ENCODE results near the gene KCNQ1. TPM values are rescaled to one million over a fixed set of nuclear protein-coding genes. Genes with fewer than 3 reads are reported as not detected.

Gene KCNQ1
- total RNA-seq, 1 experiment from 2014 or later, result not detected

DNA sequence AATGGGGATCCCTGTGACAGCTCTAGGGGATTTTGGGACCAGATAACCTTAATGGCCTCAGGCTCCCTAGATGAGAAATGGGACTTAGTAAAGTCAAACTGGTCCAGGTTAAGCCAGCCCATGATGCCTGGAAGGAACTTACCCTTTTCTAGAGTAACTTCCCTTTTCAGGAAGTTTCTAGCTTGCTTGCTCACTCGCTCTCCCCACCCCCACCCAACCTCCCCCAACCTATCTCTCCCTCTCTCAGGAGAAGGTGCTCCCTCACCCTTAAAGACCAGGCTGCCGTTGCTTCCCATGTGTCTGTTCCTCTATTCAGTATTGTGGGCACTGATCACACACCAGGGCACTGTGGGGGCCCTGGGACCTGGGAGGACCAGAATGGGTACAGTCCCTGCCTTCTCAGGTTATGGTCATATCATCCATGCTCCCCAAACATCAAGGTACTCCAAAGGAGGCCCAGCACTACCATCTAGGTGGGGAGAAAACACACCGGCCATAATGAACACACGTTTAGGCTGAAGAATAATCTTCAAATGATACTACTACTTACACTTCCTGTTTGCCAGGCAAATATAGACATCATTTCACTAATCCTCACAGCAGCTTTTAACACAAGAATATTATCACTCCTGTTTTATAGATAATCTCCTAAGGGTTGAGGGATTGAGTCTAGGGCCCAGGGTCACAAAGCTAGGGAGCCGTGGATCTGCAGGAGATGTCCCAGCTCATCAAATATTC is 236.8 kb downstream of the KCNQ1 start:
- H3K79me2 ChIP-seq (ENCODE audit: low read depth), result no peaks in the 10 kb centered on the region
- H3K36me3 ChIP-seq (ENCODE audit: low read depth), result no peaks in the 10 kb centered on the region
- ChIA-PET CTCF (no interaction called here), POLR2A (ENCODE audit: unreplicated experiment) (no interaction called here)
- no peaks in the 10 kb centered on the region for H3K4me1 ChIP-seq (replicated peaks; ENCODE audit: insufficient read depth)
- intact Hi-C loops (cut with micrococcal nuclease; ENCODE audit: unreplicated experiment), result no loop called here
- H2AFZ ChIP-seq, result no peak overlapping the region
- no peak for TF ChIP-seq EZH2 (IDR thresholded peaks at IDR 0.05; ENCODE audit: low read depth)
- TF ChIP-seq, protein P1, sequence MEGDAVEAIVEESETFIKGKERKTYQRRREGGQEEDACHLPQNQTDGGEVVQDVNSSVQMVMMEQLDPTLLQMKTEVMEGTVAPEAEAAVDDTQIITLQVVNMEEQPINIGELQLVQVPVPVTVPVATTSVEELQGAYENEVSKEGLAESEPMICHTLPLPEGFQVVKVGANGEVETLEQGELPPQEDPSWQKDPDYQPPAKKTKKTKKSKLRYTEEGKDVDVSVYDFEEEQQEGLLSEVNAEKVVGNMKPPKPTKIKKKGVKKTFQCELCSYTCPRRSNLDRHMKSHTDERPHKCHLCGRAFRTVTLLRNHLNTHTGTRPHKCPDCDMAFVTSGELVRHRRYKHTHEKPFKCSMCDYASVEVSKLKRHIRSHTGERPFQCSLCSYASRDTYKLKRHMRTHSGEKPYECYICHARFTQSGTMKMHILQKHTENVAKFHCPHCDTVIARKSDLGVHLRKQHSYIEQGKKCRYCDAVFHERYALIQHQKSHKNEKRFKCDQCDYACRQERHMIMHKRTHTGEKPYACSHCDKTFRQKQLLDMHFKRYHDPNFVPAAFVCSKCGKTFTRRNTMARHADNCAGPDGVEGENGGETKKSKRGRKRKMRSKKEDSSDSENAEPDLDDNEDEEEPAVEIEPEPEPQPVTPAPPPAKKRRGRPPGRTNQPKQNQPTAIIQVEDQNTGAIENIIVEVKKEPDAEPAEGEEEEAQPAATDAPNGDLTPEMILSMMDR (conservative IDR thresholded peaks at IDR 0.05), result no peak
- H3K4me3 ChIP-seq, result no peak overlapping the region
- no peaks in the 10 kb centered on the region for H3K9me3 ChIP-seq (ENCODE audit: insufficient read depth, low read depth)
- H4K20me1 ChIP-seq (ENCODE audit: insufficient read depth), result no peaks in the 10 kb centered on the region; the same call in 1 of the 2 replicates
- no peak for DNase-seq
- H3F3A ChIP-seq (ENCODE audit: insufficient read depth, low read depth), result no peaks in the 10 kb centered on the region
- no TSS peak for BruUV-seq (replicated peaks)
- no peaks in the 10 kb centered on the region for H3K27me3 ChIP-seq (ENCODE audit: insufficient read depth, low read depth)
- no peak overlapping the region for H3K4me2 ChIP-seq
- no peaks in the 10 kb centered on the region for H3K9me2 ChIP-seq (ENCODE audit: insufficient read depth)
- no peak overlapping the region for H3K27ac ChIP-seq

DNA sequence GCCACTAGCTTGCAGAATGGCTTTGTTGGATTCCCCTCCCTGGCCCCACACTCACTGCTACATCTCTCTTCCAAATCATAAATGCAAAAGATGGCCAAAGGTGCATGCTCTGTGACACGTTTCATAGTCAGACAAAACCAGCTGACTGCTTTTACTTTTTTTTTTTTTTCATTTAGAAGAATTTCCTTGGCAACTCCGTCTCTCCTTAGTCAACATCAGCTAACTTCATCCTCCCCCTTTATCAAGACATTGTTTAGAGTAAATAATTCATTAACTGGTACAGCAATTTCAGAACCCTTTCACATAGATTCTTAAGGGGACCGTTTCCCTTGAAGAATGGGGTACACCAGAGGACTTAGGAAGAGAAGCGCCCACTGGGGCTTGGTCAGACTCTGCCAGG is 239.0 kb downstream of the KCNQ1 start:
- Histone ChIP-seq H3K79me2 (ENCODE audit: low read depth) (no peaks in the 10 kb centered on the region), H3K4me2 (no peak overlapping the region), H3K36me3 (ENCODE audit: low read depth) (no peaks in the 10 kb centered on the region), H3K27me3 (ENCODE audit: insufficient read depth, low read depth) (no peaks in the 10 kb centered on the region), H3K4me3 (no peak overlapping the region), H3K9me2 (ENCODE audit: insufficient read depth) (no peaks in the 10 kb centered on the region), H3K27ac (no peak overlapping the region), H3K9me3 (ENCODE audit: insufficient read depth, low read depth) (no peaks in the 10 kb centered on the region), H4K20me1 (ENCODE audit: insufficient read depth) (no peaks in the 10 kb centered on the region; the same call in 1 of the 2 replicates), H3K4me1 (replicated peaks; ENCODE audit: insufficient read depth) (no peaks in the 10 kb centered on the region), H3F3A (ENCODE audit: insufficient read depth, low read depth) (no peaks in the 10 kb centered on the region), H2AFZ (no peak overlapping the region)
- ChIA-PET CTCF (no interaction called here), POLR2A (ENCODE audit: unreplicated experiment) (no interaction called here)
- no peak for DNase-seq
- intact Hi-C loops (cut with micrococcal nuclease; ENCODE audit: unreplicated experiment), result no loop called here
- TF ChIP-seq, protein P1 (conservative IDR thresholded peaks at IDR 0.05), result no peak
- no peak for TF ChIP-seq EZH2 (IDR thresholded peaks at IDR 0.05; ENCODE audit: low read depth)
- BruUV-seq (replicated peaks), result no TSS peak

GRCh38 chr11:2684581-2684980 is 239.8 kb downstream of the KCNQ1 start:
- Histone ChIP-seq H3K36me3 (ENCODE audit: low read depth) (no peaks in the 10 kb centered on the region), H3K79me2 (ENCODE audit: low read depth) (no peaks in the 10 kb centered on the region), H3K4me1 (replicated peaks; ENCODE audit: insufficient read depth) (no peaks in the 10 kb centered on the region), H3K9me2 (ENCODE audit: insufficient read depth) (no peaks in the 10 kb centered on the region), H3K27ac (no peak overlapping the region), H3K27me3 (ENCODE audit: insufficient read depth, low read depth) (no peaks in the 10 kb centered on the region), H3K9me3 (ENCODE audit: insufficient read depth, low read depth) (no peaks in the 10 kb centered on the region), H4K20me1 (ENCODE audit: insufficient read depth) (no peaks in the 10 kb centered on the region; the same call in 1 of the 2 replicates), H3K4me3 (no peak overlapping the region), H3F3A (ENCODE audit: insufficient read depth, low read depth) (no peaks in the 10 kb centered on the region), H2AFZ (no peak overlapping the region), H3K4me2 (no peak overlapping the region)
- intact Hi-C loops (cut with micrococcal nuclease; ENCODE audit: unreplicated experiment), result no loop called here
- TF ChIP-seq, protein P1 (conservative IDR thresholded peaks at IDR 0.05), result no peak
- no peak for TF ChIP-seq EZH2 (IDR thresholded peaks at IDR 0.05; ENCODE audit: low read depth)
- POLR2A ChIA-PET (ENCODE audit: unreplicated experiment), result no interaction called here
- no TSS peak for BruUV-seq (replicated peaks)
- DNase-seq, result no peak
- CTCF ChIA-PET, result no interaction called here
